NOMO-1 treated with dmso at 0.1 percent for 144 hours (cell line): ENCODE measurements around the gene OR51A4.
"Not testable (repeated sequence)": the region's sequence is repeated elsewhere in the genome, so short reads cannot be mapped to it uniquely, and the experiment has no call there.

Experiments
- DNase-seq: peaks from one replicate; lab custom pipeline; 2025; ENCODE audit not compliant: unreplicated experiment; lab: John Stamatoyannopoulos, UW

OR51A4 gene

GRCh38 chr11:4947505-4947904 lies at the start of gene OR51A4:
TSS of gene OR51A4 (minus strand) at chr11:4947605. CDS start at chr11:4947100, 505 bp downstream.
- DNase-seq: no peak

GRCh38 chr11:4994551-4994950 lies 47.1 kb upstream of the OR51A4 start, which contains the start of gene OR51L1:
TSS of gene OR51L1 (plus strand) at chr11:4994851. CDS start at chr11:4998983, 4,132 bp downstream.
- no peak for DNase-seq

GRCh38 chr11:4991060-4991459 lies 43.7 kb upstream of the OR51A4 start:
- DNase-seq: no peak

GRCh38 chr11:4983841-4984240 lies 36.4 kb upstream of the OR51A4 start:
- DNase-seq: no peak

GRCh38 chr11:4982678-4983077 lies 35.3 kb upstream of the OR51A4 start:
- DNase-seq: no peak

GRCh38 chr11:4979036-4979435 lies 31.6 kb upstream of the OR51A4 start:
- no peak for DNase-seq

GRCh38 chr11:4975436-4975835 lies 28.0 kb upstream of the OR51A4 start:
- DNase-seq: no peak

GRCh38 chr11:4962816-4963215 lies 15.4 kb upstream of the OR51A4 start:
- DNase-seq: no peak

GRCh38 chr11:4960877-4961276 lies 13.5 kb upstream of the OR51A4 start:
- no peak for DNase-seq

- DNase-seq: no peak
Observed at GRCh38 chr11:4957396-4957795, 10.0 kb upstream of the OR51A4 start.

GRCh38 chr11:4955613-4956012 lies 8.2 kb upstream of the OR51A4 start, which contains the start of gene OR51A2:
TSS of gene OR51A2 (minus strand) at chr11:4955713. CDS start at chr11:4955713, 0 bp downstream.
- not testable (repeated sequence) for DNase-seq

GRCh38 chr11:4936745-4937144 lies 10.7 kb downstream of the OR51A4 start:
- DNase-seq: no peak

- DNase-seq: no peak
Observed at GRCh38 chr11:4932751-4933150, 14.7 kb downstream of the OR51A4 start.

- DNase-seq: no peak
Observed at GRCh38 chr11:4926608-4927007, 20.8 kb downstream of the OR51A4 start.

- no peak for DNase-seq
Observed at GRCh38 chr11:4924239-4924638, 23.2 kb downstream of the OR51A4 start, which contains the start of gene OR51G1. TSS of gene OR51G1 (minus strand) at chr11:4924339. CDS start at chr11:4924339, 0 bp downstream.

GRCh38 chr11:4922304-4922703 lies 25.1 kb downstream of the OR51A4 start:
- no peak for DNase-seq

GRCh38 chr11:4921796-4922195 lies 25.6 kb downstream of the OR51A4 start:
- no peak for DNase-seq

- DNase-seq: no peak
Observed at GRCh38 chr11:4919250-4919649, 28.2 kb downstream of the OR51A4 start, which contains the start of gene OR51G2. TSS of gene OR51G2 (minus strand) at chr11:4919350. CDS start at chr11:4915663, 3,687 bp downstream.

GRCh38 chr11:4916581-4916980 lies 30.8 kb downstream of the OR51A4 start:
- DNase-seq: no peak

- DNase-seq: no peak
Observed at GRCh38 chr11:4903484-4903883, 43.9 kb downstream of the OR51A4 start, which contains the start of gene OR51A7. TSS of gene OR51A7 (plus strand) at chr11:4903783. CDS start at chr11:4907370, 3,587 bp downstream.
